Measurements from ENCODE around the gene LAMB1.

DNA sequence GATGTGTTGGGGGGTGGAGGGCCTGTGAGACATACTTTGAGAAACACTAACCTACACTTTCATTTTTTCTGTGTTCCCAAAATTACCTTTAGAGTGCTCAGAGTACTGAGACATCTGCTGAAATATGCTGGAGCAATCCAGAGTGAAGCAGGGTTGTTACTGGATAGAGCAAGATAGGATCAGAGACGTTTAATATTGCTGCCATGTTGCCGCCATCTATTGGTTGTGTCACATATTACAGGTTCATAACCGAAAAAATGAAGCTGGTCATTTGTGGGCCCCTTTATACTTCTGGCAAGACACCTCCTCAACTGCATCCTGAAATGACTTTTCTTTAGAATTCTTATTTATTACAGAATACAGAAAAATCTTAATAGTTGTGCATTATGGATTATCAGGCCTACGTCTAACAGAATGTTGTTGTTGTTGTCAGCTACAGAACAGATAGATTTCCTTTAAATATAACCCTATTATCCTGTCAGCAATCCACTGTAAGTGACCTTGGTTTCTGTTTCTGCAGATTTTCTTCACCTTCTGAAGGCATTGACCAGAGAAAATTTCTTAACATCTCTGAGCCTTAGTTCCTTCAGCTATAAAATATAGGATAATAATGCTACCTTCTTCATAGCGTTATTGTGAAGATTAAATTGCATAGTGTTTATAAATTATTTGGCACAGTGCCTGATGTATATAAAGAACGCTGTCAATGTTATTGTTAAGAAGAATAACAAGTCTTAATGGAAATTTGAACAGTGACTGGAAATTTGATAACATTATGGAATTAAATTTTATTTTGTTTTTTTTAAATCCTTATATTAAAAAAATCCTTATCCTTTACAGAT lies 128.1 kb downstream of the LAMB1 start:
- TF ChIP-seq, protein P1, sequence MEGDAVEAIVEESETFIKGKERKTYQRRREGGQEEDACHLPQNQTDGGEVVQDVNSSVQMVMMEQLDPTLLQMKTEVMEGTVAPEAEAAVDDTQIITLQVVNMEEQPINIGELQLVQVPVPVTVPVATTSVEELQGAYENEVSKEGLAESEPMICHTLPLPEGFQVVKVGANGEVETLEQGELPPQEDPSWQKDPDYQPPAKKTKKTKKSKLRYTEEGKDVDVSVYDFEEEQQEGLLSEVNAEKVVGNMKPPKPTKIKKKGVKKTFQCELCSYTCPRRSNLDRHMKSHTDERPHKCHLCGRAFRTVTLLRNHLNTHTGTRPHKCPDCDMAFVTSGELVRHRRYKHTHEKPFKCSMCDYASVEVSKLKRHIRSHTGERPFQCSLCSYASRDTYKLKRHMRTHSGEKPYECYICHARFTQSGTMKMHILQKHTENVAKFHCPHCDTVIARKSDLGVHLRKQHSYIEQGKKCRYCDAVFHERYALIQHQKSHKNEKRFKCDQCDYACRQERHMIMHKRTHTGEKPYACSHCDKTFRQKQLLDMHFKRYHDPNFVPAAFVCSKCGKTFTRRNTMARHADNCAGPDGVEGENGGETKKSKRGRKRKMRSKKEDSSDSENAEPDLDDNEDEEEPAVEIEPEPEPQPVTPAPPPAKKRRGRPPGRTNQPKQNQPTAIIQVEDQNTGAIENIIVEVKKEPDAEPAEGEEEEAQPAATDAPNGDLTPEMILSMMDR (IDR thresholded peaks at IDR 0.05) = peak; percentile 59 to 72
- TF ChIP-seq POLR2A (IDR thresholded peaks at IDR 0.05) (no peak), POLR2AphosphoS5 (IDR thresholded peaks at IDR 0.05) (no peak)

Data from suprapubic skin (tissue), 4 donors.